Trophoblast cell (in vitro differentiated cells and primary cell): Measurements from ENCODE around the gene HTT.

Source experiments
- DNase-seq, 2 donors: peaks; one replicate each; pipeline ENCODE4 v3.0.0-alpha.2; 2016
- H2AFZ ChIP-seq: 2 replicates; pipeline ENCODE4 v1.6.1; 2013; ENCODE audit warnings: low read length, moderate library complexity, mild to moderate bottlenecking; ENCODE audit not compliant: insufficient read depth, poor library complexity
- H2AK5ac ChIP-seq: 2 replicates; pipeline ENCODE4 v1.6.1; 2013; ENCODE audit warnings: mild to moderate bottlenecking, low read length
- H2BK120ac ChIP-seq: 2 replicates; pipeline ENCODE4 v1.6.1; 2013; ENCODE audit warnings: low read length, mild to moderate bottlenecking, moderate library complexity; ENCODE audit not compliant: insufficient read depth, poor library complexity
- H2BK12ac ChIP-seq: 2 replicates; pipeline ENCODE4 v1.6.1; 2013; ENCODE audit warnings: mild to moderate bottlenecking, low read length, moderate library complexity
- H2BK5ac ChIP-seq: 2 replicates; pipeline ENCODE4 v1.6.1; 2013; ENCODE audit warnings: low read length, low read depth, moderate library complexity, mild to moderate bottlenecking; ENCODE audit not compliant: poor library complexity
- H3K14ac ChIP-seq: 2 replicates; pipeline ENCODE4 v1.6.1; 2013; ENCODE audit warnings: mild to moderate bottlenecking, low read length
- H3K18ac ChIP-seq: 2 replicates; pipeline ENCODE4 v1.6.1; 2013; ENCODE audit warnings: mild to moderate bottlenecking, low read length
- H3K23ac ChIP-seq: 2 replicates; pipeline ENCODE4 v1.6.1; 2013; ENCODE audit warnings: low read length
- H3K27ac ChIP-seq: 2 replicates; pipeline ENCODE4 v1.5.1; 2013; ENCODE audit warnings: low read depth, mild to moderate bottlenecking, inconsistent platforms, low read length, moderate library complexity
- H3K27me3 ChIP-seq: 2 replicates; pipeline ENCODE4 v1.6.1; 2013; ENCODE audit warnings: inconsistent platforms, mild to moderate bottlenecking, low read length, moderate library complexity; ENCODE audit not compliant: insufficient read depth
- H3K36me3 ChIP-seq, 2 experiments: 1 replicate in 1 of 2; 2 replicates in 1 of 2; pipeline ENCODE4 v1.6.1; 2013; ENCODE audit warnings: low read length in 2 of 2, mild to moderate bottlenecking in 2 of 2, moderate library complexity in 1 of 2; ENCODE audit not compliant: insufficient read depth in 2 of 2, control insufficient read depth in 1 of 2
- H3K4ac ChIP-seq: 2 replicates; pipeline ENCODE4 v1.6.1; 2013; ENCODE audit warnings: low read depth, mild to moderate bottlenecking, low read length, moderate library complexity
- H3K4me1 ChIP-seq, 2 experiments: 1 replicate in 1 of 2; 2 replicates in 1 of 2; pipeline ENCODE4 v1.6.1; 2013; ENCODE audit warnings: low read length in 2 of 2, mild to moderate bottlenecking in 2 of 2, moderate library complexity in 1 of 2; ENCODE audit not compliant: insufficient read depth in 2 of 2, control insufficient read depth in 1 of 2
- H3K4me2 ChIP-seq: 2 replicates; pipeline ENCODE4 v1.6.1; 2013; ENCODE audit warnings: inconsistent platforms, mild to moderate bottlenecking, low read length, moderate library complexity
- H3K4me3 ChIP-seq: 2 replicates; pipeline ENCODE4 v1.5.1; 2013; ENCODE audit warnings: mild to moderate bottlenecking, low read depth, low read length, inconsistent platforms
- H3K79me1 ChIP-seq: one replicate; pipeline ENCODE4 v1.6.1; 2013; ENCODE audit warnings: low read length
- H3K79me2 ChIP-seq: 2 replicates; pipeline ENCODE4 v1.6.1; 2013; ENCODE audit warnings: low read length, mild to moderate bottlenecking; ENCODE audit not compliant: control insufficient read depth, insufficient read depth, poor library complexity
- H3K9ac ChIP-seq: 2 replicates; pipeline ENCODE4 v1.6.1; 2013; ENCODE audit warnings: mild to moderate bottlenecking, low read length
- H3K9me3 ChIP-seq: 2 replicates; pipeline ENCODE4 v1.6.1; 2013; ENCODE audit warnings: low read depth, mild to moderate bottlenecking, control low read depth, inconsistent platforms, low read length; ENCODE audit not compliant: insufficient read depth
- H4K12ac ChIP-seq: 2 replicates; pipeline ENCODE4 v1.6.1; 2013; ENCODE audit warnings: low read depth, mild to moderate bottlenecking, low read length, moderate library complexity
- H4K8ac ChIP-seq: 2 replicates; pipeline ENCODE4 v1.6.1; 2013; ENCODE audit warnings: low read depth, mild to moderate bottlenecking, low read length, moderate library complexity
- H4K91ac ChIP-seq: one replicate; pipeline ENCODE4 v1.6.1; 2013; ENCODE audit warnings: low read depth, mild to moderate bottlenecking, low read length, moderate library complexity
- WGBS: extraction: QIAGEN DNeasy Blood & Tissue Kit; methylation state at CpG from one replicate; pipeline ENCODE4 v1.1.7; 2013; ENCODE audit warnings: missing lambda C conversion rate; ENCODE audit not compliant: insufficient read length, insufficient coverage; ENCODE audit errors: extremely low coverage; 5-methylcytosine and 5-hydroxymethylcytosine counted together

HTT gene

GRCh38 chr4:3263053-3263875, 188.8 kb downstream of the HTT start:
- no peak overlapping the region for H2AFZ ChIP-seq
- no peaks in the 10 kb centered on the region for H3K9me3 ChIP-seq
- H3K9ac ChIP-seq, result no peak overlapping the region
- H2BK5ac ChIP-seq, result no peak overlapping the region
- H3K4me2 ChIP-seq, result no peak overlapping the region
- H4K91ac ChIP-seq, result no peak overlapping the region
- no peak for DNase-seq
- H3K18ac ChIP-seq, result no peak overlapping the region
- no peak overlapping the region for H4K8ac ChIP-seq
- H2BK120ac ChIP-seq, result no peak overlapping the region
- H3K4me3 ChIP-seq, result no peak overlapping the region
- peaks cover 0 to 2% of the 10 kb centered on the region in 2 experiments for H3K4me1 ChIP-seq
- no peak overlapping the region for H3K27ac ChIP-seq
- no peaks in the 10 kb centered on the region for H3K27me3 ChIP-seq
- H3K79me2 ChIP-seq, result no peaks in the 10 kb centered on the region
- H2AK5ac ChIP-seq, result no peak overlapping the region
- H3K79me1 ChIP-seq, result no peaks in the 10 kb centered on the region
- H3K14ac ChIP-seq, result no peak overlapping the region
- no CpG with 5 or more reads among the region's 28 CpGs for WGBS
- no peaks in the 10 kb centered on the region for H3K36me3 ChIP-seq
- no peak overlapping the region for H3K23ac ChIP-seq
- no peak overlapping the region for H3K4ac ChIP-seq
- H4K12ac ChIP-seq, result no peak overlapping the region
- H2BK12ac ChIP-seq, result no peak overlapping the region

- no peaks in the 10 kb centered on the region for H3K9me3 ChIP-seq
- WGBS, result no CpG with 5 or more reads among the region's 6 CpGs
Observed at GRCh38 chr4:3263876-3264193, 189.4 kb downstream of the HTT start.

GRCh38 chr4:3266076-3266475, 191.6 kb downstream of the HTT start:
- DNase-seq, result no peak
- no peak overlapping the region for H3K14ac ChIP-seq
- H3K79me1 ChIP-seq, result no peaks in the 10 kb centered on the region
- no peak overlapping the region for H2BK120ac ChIP-seq
- H2AFZ ChIP-seq, result no peak overlapping the region
- H4K8ac ChIP-seq, result no peak overlapping the region
- WGBS, result no CpG with 5 or more reads among the region's 17 CpGs
- no peak overlapping the region for H3K4ac ChIP-seq
- H3K18ac ChIP-seq, result no peak overlapping the region
- H3K27ac ChIP-seq, result no peak overlapping the region
- H2BK5ac ChIP-seq, result no peak overlapping the region
- no peak overlapping the region for H3K23ac ChIP-seq
- H2BK12ac ChIP-seq, result no peak overlapping the region
- H3K79me2 ChIP-seq, result no peaks in the 10 kb centered on the region
- no peak overlapping the region for H3K4me2 ChIP-seq
- no peak overlapping the region for H4K12ac ChIP-seq
- H4K91ac ChIP-seq, result no peak overlapping the region
- H3K27me3 ChIP-seq, result no peaks in the 10 kb centered on the region
- H3K9me3 ChIP-seq, result no peaks in the 10 kb centered on the region
- H3K36me3 ChIP-seq, result no peaks in the 10 kb centered on the region
- H2AK5ac ChIP-seq, result no peak overlapping the region
- no peak overlapping the region for H3K9ac ChIP-seq
- H3K4me3 ChIP-seq, result no peak overlapping the region
- H3K4me1 ChIP-seq, result peaks cover 0 to 6% of the 10 kb centered on the region in 2 experiments

More at GRCh38 chr4:3263876-3264193, 189.4 kb downstream of the HTT start:
- Histone ChIP-seq H2AK5ac (no peak overlapping the region), H3K79me2 (no peaks in the 10 kb centered on the region), H2BK120ac (no peak overlapping the region), H4K12ac (no peak overlapping the region), H2BK5ac (no peak overlapping the region), H3K4me1 (peaks cover 0 to 6% of the 10 kb centered on the region in 2 experiments), H3K18ac (no peak overlapping the region), H2AFZ (no peak overlapping the region), H4K8ac (no peak overlapping the region), H3K4ac (no peak overlapping the region), H3K4me3 (no peak overlapping the region), H3K23ac (no peak overlapping the region), H3K9ac (no peak overlapping the region), H3K27me3 (no peaks in the 10 kb centered on the region), H3K79me1 (no peaks in the 10 kb centered on the region), H3K36me3 (no peaks in the 10 kb centered on the region), H3K14ac (no peak overlapping the region), H2BK12ac (no peak overlapping the region), H3K27ac (no peak overlapping the region), H4K91ac (no peak overlapping the region), H3K4me2 (no peak overlapping the region)
- no peak for DNase-seq

GRCh38 chr4:3267576-3268394, 193.3 kb downstream of the HTT start:
- H3K9ac ChIP-seq, result no peak overlapping the region
- H3K23ac ChIP-seq, result no peak overlapping the region
- WGBS, result no CpG with 5 or more reads among the region's 18 CpGs
- H3K4me3 ChIP-seq, result no peak overlapping the region
- H2BK5ac ChIP-seq, result no peak overlapping the region
- no peak overlapping the region for H2AFZ ChIP-seq
- no peaks in the 10 kb centered on the region for H3K79me2 ChIP-seq
- H2BK12ac ChIP-seq, result no peak overlapping the region
- H3K27ac ChIP-seq, result no peak overlapping the region
- H3K27me3 ChIP-seq, result no peaks in the 10 kb centered on the region
- H3K36me3 ChIP-seq, result no peaks in the 10 kb centered on the region
- no peak overlapping the region for H4K8ac ChIP-seq
- no peak overlapping the region for H4K12ac ChIP-seq
- DNase-seq, result peak; percentile 76 to 88
- H3K18ac ChIP-seq, result no peak overlapping the region
- no peaks in the 10 kb centered on the region for H3K79me1 ChIP-seq
- H3K4me2 ChIP-seq, result no peak overlapping the region
- no peak overlapping the region for H3K4ac ChIP-seq
- H2AK5ac ChIP-seq, result no peak overlapping the region
- no peaks in the 10 kb centered on the region for H3K9me3 ChIP-seq
- no peak overlapping the region for H2BK120ac ChIP-seq
- no peak overlapping the region for H3K14ac ChIP-seq
- H4K91ac ChIP-seq, result no peak overlapping the region
- peaks cover 0 to 6% of the 10 kb centered on the region in 2 experiments for H3K4me1 ChIP-seq
